ENCODE results near the gene TRABD2B.

DNA sequence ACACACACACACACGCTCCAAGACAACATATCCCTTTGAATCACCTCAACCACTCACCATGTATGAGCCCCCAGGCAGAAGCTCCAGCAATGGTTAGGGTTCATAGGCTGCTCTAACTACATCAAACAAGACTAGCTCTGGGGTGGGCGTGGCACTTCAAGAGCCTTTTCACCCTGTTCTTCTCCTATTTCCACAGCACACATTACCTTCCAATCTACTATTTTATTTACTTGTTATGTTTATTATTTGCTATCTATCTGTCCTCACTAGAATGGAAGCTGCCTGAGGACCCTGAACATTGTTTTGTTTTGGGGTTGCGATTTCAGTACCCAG lies 28.7 kb downstream of the TRABD2B start:
- no peak for TF ChIP-seq MEF2D (CRISPR knock-in tag; IDR thresholded peaks at IDR 0.05)
- TF ChIP-seq, protein P1, sequence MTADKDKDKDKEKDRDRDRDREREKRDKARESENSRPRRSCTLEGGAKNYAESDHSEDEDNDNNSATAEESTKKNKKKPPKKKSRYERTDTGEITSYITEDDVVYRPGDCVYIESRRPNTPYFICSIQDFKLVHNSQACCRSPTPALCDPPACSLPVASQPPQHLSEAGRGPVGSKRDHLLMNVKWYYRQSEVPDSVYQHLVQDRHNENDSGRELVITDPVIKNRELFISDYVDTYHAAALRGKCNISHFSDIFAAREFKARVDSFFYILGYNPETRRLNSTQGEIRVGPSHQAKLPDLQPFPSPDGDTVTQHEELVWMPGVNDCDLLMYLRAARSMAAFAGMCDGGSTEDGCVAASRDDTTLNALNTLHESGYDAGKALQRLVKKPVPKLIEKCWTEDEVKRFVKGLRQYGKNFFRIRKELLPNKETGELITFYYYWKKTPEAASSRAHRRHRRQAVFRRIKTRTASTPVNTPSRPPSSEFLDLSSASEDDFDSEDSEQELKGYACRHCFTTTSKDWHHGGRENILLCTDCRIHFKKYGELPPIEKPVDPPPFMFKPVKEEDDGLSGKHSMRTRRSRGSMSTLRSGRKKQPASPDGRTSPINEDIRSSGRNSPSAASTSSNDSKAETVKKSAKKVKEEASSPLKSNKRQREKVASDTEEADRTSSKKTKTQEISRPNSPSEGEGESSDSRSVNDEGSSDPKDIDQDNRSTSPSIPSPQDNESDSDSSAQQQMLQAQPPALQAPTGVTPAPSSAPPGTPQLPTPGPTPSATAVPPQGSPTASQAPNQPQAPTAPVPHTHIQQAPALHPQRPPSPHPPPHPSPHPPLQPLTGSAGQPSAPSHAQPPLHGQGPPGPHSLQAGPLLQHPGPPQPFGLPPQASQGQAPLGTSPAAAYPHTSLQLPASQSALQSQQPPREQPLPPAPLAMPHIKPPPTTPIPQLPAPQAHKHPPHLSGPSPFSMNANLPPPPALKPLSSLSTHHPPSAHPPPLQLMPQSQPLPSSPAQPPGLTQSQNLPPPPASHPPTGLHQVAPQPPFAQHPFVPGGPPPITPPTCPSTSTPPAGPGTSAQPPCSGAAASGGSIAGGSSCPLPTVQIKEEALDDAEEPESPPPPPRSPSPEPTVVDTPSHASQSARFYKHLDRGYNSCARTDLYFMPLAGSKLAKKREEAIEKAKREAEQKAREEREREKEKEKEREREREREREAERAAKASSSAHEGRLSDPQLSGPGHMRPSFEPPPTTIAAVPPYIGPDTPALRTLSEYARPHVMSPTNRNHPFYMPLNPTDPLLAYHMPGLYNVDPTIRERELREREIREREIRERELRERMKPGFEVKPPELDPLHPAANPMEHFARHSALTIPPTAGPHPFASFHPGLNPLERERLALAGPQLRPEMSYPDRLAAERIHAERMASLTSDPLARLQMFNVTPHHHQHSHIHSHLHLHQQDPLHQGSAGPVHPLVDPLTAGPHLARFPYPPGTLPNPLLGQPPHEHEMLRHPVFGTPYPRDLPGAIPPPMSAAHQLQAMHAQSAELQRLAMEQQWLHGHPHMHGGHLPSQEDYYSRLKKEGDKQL (CRISPR knock-in tag; IDR thresholded peaks at IDR 0.05; ENCODE audit: low read depth): no peak
- TF ChIP-seq, protein P2, sequence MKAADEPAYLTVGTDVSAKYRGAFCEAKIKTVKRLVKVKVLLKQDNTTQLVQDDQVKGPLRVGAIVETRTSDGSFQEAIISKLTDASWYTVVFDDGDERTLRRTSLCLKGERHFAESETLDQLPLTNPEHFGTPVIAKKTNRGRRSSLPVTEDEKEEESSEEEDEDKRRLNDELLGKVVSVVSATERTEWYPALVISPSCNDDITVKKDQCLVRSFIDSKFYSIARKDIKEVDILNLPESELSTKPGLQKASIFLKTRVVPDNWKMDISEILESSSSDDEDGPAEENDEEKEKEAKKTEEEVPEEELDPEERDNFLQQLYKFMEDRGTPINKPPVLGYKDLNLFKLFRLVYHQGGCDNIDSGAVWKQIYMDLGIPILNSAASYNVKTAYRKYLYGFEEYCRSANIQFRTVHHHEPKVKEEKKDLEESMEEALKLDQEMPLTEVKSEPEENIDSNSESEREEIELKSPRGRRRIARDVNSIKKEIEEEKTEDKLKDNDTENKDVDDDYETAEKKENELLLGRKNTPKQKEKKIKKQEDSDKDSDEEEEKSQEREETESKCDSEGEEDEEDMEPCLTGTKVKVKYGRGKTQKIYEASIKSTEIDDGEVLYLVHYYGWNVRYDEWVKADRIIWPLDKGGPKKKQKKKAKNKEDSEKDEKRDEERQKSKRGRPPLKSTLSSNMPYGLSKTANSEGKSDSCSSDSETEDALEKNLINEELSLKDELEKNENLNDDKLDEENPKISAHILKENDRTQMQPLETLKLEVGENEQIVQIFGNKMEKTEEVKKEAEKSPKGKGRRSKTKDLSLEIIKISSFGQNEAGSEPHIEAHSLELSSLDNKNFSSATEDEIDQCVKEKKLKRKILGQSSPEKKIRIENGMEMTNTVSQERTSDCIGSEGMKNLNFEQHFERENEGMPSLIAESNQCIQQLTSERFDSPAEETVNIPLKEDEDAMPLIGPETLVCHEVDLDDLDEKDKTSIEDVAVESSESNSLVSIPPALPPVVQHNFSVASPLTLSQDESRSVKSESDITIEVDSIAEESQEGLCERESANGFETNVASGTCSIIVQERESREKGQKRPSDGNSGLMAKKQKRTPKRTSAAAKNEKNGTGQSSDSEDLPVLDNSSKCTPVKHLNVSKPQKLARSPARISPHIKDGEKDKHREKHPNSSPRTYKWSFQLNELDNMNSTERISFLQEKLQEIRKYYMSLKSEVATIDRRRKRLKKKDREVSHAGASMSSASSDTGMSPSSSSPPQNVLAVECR (CRISPR knock-in tag; IDR thresholded peaks at IDR 0.05; ENCODE audit: borderline replicate concordance): no peak
- no peak for TF ChIP-seq TBL1XR1 (IDR thresholded peaks at IDR 0.05; ENCODE audit: borderline replicate concordance, low read length, partially characterized antibody)
- TF ChIP-seq, protein P3, sequence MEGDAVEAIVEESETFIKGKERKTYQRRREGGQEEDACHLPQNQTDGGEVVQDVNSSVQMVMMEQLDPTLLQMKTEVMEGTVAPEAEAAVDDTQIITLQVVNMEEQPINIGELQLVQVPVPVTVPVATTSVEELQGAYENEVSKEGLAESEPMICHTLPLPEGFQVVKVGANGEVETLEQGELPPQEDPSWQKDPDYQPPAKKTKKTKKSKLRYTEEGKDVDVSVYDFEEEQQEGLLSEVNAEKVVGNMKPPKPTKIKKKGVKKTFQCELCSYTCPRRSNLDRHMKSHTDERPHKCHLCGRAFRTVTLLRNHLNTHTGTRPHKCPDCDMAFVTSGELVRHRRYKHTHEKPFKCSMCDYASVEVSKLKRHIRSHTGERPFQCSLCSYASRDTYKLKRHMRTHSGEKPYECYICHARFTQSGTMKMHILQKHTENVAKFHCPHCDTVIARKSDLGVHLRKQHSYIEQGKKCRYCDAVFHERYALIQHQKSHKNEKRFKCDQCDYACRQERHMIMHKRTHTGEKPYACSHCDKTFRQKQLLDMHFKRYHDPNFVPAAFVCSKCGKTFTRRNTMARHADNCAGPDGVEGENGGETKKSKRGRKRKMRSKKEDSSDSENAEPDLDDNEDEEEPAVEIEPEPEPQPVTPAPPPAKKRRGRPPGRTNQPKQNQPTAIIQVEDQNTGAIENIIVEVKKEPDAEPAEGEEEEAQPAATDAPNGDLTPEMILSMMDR (CRISPR knock-in tag; IDR thresholded peaks at IDR 0.05): no peak
- no peak for TF ChIP-seq HES4 (CRISPR knock-in tag; IDR thresholded peaks at IDR 0.05; ENCODE audit: borderline replicate concordance)
- TF ChIP-seq, protein P4, sequence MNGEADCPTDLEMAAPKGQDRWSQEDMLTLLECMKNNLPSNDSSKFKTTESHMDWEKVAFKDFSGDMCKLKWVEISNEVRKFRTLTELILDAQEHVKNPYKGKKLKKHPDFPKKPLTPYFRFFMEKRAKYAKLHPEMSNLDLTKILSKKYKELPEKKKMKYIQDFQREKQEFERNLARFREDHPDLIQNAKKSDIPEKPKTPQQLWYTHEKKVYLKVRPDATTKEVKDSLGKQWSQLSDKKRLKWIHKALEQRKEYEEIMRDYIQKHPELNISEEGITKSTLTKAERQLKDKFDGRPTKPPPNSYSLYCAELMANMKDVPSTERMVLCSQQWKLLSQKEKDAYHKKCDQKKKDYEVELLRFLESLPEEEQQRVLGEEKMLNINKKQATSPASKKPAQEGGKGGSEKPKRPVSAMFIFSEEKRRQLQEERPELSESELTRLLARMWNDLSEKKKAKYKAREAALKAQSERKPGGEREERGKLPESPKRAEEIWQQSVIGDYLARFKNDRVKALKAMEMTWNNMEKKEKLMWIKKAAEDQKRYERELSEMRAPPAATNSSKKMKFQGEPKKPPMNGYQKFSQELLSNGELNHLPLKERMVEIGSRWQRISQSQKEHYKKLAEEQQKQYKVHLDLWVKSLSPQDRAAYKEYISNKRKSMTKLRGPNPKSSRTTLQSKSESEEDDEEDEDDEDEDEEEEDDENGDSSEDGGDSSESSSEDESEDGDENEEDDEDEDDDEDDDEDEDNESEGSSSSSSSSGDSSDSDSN (CRISPR knock-in tag; IDR thresholded peaks at IDR 0.05): no peak
